HG03439 (cell line): ENCODE results near the gene TTC21B.
"Not testable (repeated sequence)": the region's sequence is repeated elsewhere in the genome, so short reads cannot be mapped to it uniquely, and the experiment has no call there.

ENCODE experiments used
- ATAC-seq: cut with Tn5 transposase; IDR thresholded peaks from one replicate; pipeline ENCODE4 v1.9.1; 2021; ENCODE audit warnings: mild to moderate bottlenecking, moderate library complexity; ENCODE audit not compliant: unreplicated experiment

Gene TTC21B

GRCh38 chr2:165953655-165954606 lies at the start of gene TTC21B:
TTC21B (minus strand) TSS chr2:165953776; CDS start chr2:165953705, 71 bp downstream.
- ATAC-seq: peak; percentile 98

GRCh38 chr2:166000401-166000800 lies 46.8 kb upstream of the TTC21B start:
- no peak for ATAC-seq

- no peak for ATAC-seq
Observed at GRCh38 chr2:165990846-165991245, 37.3 kb upstream of the TTC21B start.

- ATAC-seq: no peak
Observed at GRCh38 chr2:165989851-165990250, 36.3 kb upstream of the TTC21B start.

GRCh38 chr2:165985120-165985519 lies 31.5 kb upstream of the TTC21B start:
- no peak for ATAC-seq

GRCh38 chr2:165972161-165972560 lies 18.6 kb upstream of the TTC21B start:
- not testable (repeated sequence) for ATAC-seq

GRCh38 chr2:165970663-165971062 lies 17.1 kb upstream of the TTC21B start:
- no peak for ATAC-seq

GRCh38 chr2:165969227-165969626 lies 15.7 kb upstream of the TTC21B start:
- ATAC-seq: no peak

- no peak for ATAC-seq
Observed at GRCh38 chr2:165967746-165968145, 14.2 kb upstream of the TTC21B start.

- ATAC-seq: no peak
Observed at GRCh38 chr2:165961818-165962217, 8.2 kb upstream of the TTC21B start.

- ATAC-seq: no peak
Observed at GRCh38 chr2:165959371-165959770, 5.8 kb upstream of the TTC21B start.

GRCh38 chr2:165958313-165958960 lies 4.9 kb upstream of the TTC21B start:
- no peak for ATAC-seq

GRCh38 chr2:165957030-165957675 lies 3.6 kb upstream of the TTC21B start:
- ATAC-seq: no peak

GRCh38 chr2:165953306-165953654 lies 296 bp downstream of the TTC21B start:
- ATAC-seq: peak; percentile 57

- ATAC-seq: no peak
Observed at GRCh38 chr2:165952741-165953211, 800 bp downstream of the TTC21B start.

- no peak for ATAC-seq
Observed at GRCh38 chr2:165952085-165952484, 1.5 kb downstream of the TTC21B start.

- no peak for ATAC-seq
Observed at GRCh38 chr2:165950438-165950837, 3.1 kb downstream of the TTC21B start.

- no peak for ATAC-seq
Observed at GRCh38 chr2:165941827-165942226, 11.7 kb downstream of the TTC21B start.

GRCh38 chr2:165938237-165938636 lies 15.3 kb downstream of the TTC21B start:
- ATAC-seq: no peak

GRCh38 chr2:165933211-165933910 lies 20.2 kb downstream of the TTC21B start:
- ATAC-seq: no peak

- ATAC-seq: no peak
Observed at GRCh38 chr2:165927774-165928173, 25.8 kb downstream of the TTC21B start.
